Measurements from ENCODE around the gene SLC6A11.

The SLC6A11 gene

DNA sequence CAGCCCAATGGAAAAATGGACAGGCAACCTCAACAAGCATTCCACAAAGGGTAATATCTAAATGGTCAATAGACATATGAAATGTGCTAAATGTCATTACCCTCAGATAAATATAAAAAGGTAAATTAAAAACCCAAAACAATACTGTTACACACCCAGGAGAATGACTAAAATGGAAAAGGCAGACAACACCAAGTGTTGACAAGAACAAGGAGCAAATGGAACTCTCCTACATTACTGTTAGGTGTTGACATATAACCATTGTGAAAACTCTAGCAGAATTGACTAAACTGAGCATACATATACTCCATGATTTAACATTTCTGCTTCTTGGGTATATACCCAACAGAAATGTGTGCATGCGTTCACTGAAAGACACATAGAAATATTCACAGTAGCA is 25.3 kb upstream of the SLC6A11 start:
- no peak for DNase-seq (ENCODE audit: low spot score)

GRCh38 chr3:10792208-10792607 is 23.8 kb upstream of the SLC6A11 start:
- DNase-seq (ENCODE audit: low spot score): no peak

DNA sequence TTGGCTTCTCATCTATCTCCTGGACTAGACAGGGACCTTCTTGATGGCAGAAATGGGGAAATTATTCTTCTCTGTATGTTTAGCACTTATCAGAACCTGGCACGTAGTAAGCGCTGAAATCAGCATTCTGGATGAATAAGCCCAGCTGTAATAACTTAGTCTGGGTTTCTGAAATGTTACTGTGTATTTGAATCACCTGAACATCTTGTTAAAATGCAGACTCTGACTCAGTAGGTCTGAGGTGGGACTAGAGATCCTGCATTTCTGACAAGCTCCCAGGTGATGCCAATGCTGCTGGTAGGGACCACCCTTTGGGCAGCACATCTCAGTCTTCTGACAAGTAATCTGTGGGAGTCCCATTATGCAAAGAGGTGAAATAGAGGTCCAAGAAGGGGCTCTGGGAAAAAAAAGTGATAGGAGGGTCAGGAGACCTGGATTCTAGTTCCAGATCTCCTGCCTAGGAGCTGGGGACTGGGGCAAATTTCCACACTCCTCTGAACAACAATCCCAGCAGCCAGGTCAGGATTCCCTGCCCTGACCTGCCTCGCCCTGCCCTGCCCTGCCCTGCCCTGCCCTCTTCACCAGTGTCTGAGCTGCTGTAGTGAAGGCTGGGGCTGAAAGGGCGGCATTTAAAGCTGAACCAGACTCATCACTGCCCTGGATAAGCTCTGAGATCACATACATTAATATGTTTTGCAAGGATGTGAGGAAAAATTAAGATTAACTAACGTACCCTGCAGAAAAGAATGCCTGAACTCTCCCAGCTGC is 17.2 kb upstream of the SLC6A11 start:
- no peak for DNase-seq (ENCODE audit: low spot score)

DNA sequence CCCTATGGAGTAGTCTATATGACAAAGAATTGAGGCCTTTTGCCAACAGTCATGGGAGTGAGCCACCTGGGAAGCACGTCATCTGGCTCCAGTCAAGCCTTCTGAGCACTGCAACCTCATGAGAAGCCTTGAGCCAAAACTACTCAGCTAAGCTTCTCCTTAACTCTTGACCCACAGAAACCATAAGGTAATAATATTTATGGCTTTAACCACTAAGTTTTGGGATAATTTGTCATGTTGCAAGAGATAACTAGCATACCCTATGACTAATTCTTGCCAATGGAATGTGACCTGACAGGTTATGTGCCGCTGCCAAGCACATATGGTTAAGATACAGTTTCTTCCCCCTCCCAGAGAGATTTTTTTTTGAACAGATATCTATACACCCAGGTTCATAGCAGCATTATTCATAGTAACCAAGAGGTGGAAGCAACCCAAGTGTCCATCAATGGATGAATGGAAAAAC is 11.8 kb upstream of the SLC6A11 start:
- peak; percentile 38 for DNase-seq (ENCODE audit: low spot score)

DNA sequence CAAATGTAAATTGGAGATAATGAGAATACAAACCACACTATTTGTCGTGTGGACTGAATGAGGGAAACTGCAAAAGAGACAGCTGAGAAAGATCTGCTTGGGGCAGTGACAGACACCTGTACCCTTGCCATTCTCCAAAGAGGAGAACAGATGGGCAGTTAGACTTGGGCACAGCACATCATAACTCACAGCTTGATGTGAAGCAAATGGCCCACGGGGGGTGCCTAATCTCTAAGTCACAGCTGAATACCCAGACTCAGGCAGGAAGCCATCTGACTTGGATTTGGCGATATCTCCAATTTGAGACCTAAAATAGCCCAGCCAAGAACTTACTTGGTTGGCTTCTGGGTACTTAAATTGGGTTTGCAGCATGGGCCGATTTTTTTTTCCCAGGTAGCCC is 10.0 kb upstream of the SLC6A11 start:
- DNase-seq (ENCODE audit: low spot score): no peak

GRCh38 chr3:10808130-10808735 is 7.8 kb upstream of the SLC6A11 start:
- DNase-seq (ENCODE audit: low spot score): no peak

DNA sequence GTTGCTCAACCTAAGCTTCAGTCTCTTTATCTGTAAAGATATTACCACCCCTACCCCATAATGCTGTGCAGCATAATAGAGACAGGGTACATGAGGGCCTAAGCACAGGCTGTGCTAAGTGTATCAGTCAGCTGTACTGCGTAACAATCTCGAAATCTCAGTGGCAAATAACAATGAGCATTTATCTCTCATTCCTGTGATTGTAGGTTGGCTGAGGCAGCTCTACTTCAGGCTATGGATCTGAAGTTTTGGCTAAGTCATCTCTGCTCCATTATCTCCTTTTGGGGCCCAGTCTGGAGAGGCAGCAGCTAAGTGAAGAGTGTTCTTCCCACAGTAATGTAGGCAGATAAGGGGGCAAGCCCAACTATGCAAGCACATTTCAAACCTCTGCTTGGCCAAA is 7.1 kb upstream of the SLC6A11 start:
- DNase-seq (ENCODE audit: low spot score): no peak

DNA sequence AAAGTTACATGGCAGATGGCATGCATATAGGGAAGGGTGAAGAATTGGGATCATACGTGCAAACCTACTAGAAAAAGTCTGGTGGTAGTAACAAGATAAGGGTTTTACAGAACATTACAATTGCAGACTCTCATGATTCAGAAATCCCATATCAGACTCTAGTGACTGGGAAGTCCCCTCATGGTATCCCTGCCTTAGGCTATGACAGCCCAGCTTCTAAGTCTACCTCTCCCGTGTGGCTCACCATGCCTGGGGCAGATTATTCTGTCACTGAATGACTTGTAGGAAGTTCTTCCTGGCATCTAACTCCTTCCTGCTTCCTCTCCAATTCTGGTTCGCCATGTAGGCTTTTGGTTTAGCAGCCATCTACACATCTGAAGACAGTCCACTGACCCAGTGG is 5.7 kb upstream of the SLC6A11 start:
- no peak for DNase-seq (ENCODE audit: low spot score)

DNA sequence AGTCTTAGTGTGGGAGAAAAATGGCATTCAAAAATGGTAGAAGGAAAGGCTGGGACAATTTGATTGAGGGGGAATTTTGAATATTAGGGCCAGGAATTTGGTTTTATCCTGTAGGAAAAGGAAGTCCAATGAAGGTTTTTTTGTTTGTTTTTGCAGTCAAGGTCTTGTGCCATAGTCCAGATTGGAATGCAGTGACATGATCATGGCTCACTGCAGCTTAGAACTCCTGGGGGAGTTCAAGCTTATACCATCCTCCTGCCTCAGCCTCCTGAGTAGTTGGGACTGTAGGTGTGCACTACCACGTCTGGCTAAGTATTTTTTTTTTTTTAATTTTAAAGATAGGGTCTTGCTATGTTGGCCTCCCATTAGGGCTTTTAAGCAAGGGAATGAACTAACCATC is 2.6 kb upstream of the SLC6A11 start:
- no peak for DNase-seq (ENCODE audit: low spot score)

DNA sequence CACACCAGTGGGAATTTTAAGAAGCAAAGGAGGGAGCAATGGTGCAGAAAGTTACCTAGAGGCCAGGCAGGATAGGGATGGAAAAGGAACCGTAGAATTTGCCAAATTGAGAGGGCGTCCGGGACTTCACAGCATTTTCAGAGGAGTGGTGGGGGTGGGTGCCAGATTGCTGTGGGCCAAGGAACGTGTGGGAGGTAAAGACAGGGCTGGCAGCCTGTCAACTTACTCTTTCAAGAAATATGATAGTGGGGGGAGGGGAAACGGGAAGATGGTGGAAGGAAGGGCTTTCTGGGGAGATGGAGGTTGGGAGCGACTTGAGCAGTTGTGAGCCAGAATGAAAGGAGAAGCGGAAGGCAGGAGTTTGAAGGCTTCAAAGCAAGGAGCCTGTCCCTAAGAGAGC is 1.4 kb upstream of the SLC6A11 start:
- DNase-seq (ENCODE audit: low spot score): no peak

- no peak for DNase-seq (ENCODE audit: low spot score)
These were observed 541 bp upstream of the SLC6A11 start for GRCh38 chr3:10815487-10815886.

DNA sequence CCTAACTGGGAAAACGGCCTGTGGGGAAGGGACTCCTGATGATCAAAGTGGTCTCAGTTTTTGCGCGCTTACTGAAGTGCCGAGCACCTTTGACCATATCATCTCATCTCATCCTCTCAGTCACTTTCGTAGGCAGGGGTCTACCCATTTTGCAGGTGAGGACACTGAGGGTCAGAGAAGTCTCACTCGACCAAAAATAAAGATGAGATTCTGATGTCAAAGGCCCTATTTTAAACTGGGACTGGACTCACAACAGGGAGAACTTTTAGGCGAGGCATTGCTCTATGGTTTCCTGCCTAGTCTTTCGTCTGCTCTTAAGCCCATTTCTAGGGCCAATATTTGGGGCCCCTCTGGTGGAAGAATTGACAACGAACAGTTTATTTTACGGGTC is 830 bp downstream of the SLC6A11 start:
- DNase-seq (ENCODE audit: low spot score): no peak

GRCh38 chr3:10817506-10817905 is 1.5 kb downstream of the SLC6A11 start:
- DNase-seq (ENCODE audit: low spot score): no peak

- DNase-seq (ENCODE audit: low spot score): no peak
These were observed 6.0 kb downstream of the SLC6A11 start for GRCh38 chr3:10822055-10822454.

DNA sequence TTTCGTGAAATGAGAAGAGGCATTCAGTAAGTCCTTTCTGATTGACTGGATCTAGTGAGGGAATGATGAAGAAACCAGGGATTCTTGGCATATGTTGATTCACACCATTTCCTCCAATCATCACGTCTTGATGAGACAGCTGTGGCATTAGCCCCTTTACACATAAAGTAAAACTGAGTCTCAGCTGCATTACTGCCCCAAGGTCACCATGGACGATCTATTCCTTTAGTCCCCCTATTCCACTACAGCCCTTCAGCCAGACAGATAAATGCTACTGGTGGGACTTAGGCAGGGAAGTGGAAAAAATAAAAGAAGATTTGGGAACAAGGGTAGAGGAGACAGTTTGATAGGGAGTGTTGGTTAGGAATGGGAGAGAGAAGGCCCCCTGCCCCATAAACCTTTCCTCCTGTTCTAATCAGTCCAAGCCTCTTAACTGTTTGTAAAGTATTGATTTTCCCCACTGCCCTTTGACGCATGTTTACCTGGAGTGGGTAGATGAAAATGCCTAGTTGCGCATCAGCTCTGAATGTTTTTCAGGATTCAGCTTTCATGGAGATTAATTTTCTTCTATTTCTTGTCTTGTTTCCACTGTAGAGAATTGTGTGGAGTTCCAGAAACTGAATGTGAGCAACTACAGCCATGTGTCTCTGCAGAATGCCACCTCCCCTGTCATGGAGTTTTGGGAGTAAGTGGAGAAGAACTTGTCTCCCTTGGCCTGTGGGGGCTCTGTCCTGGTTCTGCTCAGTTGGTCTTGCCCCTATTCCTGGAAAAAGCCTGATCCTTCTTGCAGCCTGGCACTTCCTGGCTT is 6.9 kb downstream of the SLC6A11 start:
- DNase-seq (ENCODE audit: low spot score): no peak

GRCh38 chr3:10823516-10823818 is 7.4 kb downstream of the SLC6A11 start:
- no peak for DNase-seq (ENCODE audit: low spot score)

GRCh38 chr3:10824468-10824867 is 8.4 kb downstream of the SLC6A11 start:
- no peak for DNase-seq (ENCODE audit: low spot score)

DNA sequence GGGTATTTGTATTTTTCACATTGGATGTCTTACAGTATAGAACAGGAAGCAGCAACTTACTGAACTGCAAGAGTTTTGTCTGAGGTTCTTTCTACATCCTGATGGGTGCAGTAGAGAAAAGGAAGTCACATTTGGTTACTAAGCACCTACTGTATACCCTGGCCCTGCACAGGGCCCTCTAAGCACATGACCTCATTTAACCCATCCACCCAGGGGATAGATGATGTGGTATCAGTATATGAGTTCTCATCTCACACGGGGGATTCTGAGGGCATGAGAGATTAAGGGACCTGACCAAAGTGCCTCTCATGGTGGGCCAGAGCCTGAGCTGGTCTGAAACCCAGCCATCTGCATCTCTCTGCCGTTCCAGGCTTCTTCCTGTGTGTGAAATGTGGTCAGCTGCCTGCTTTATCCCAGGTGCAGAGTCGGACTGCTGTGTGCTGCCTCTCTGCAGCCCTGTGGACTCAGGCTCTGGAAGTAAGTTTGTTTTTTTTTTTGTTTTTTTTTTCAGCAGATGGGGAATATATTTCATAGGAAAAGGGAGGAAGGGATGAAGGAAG is 17.9 kb downstream of the SLC6A11 start:
- no peak for DNase-seq (ENCODE audit: low spot score)

GRCh38 chr3:10834951-10835350 is 18.9 kb downstream of the SLC6A11 start:
- DNase-seq (ENCODE audit: low spot score): no peak

GRCh38 chr3:10835406-10835805 is 19.4 kb downstream of the SLC6A11 start:
- no peak for DNase-seq (ENCODE audit: low spot score)

GRCh38 chr3:10836676-10837075 is 20.6 kb downstream of the SLC6A11 start:
- DNase-seq (ENCODE audit: low spot score): no peak

- no peak for DNase-seq (ENCODE audit: low spot score)
These were observed 21.8 kb downstream of the SLC6A11 start for GRCh38 chr3:10837849-10838248.

DNA sequence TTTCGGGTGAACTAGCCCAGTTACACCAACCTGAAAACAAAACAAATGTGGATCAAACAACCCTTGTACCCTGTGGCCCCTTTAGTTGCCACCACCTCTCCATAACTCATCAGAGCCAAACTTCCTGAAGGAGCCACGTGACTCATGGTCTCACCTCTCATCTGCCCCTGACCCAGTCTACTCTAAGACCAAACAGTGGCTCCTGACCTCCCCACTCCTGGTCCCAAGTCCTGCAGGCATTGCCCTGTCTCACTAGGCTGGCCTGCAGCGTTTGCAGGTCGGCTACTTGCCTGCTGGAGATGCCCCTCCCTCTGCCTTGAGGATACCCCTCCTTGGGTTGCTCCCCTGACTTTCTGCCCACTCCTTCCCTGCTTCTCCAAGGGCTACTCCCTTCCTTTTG is 23.1 kb downstream of the SLC6A11 start:
- DNase-seq (ENCODE audit: low spot score): no peak

Measured in kidney tubule cell (primary cell).